Kidney capillary endothelial cell (primary cell): ENCODE results near the gene TBC1D23.
"Not testable (repeated sequence)": the region's sequence is repeated elsewhere in the genome, so short reads cannot be mapped to it uniquely, and the experiment has no call there.

Source experiments
- DNase-seq: peaks from one replicate; pipeline ENCODE4 v3.0.0-alpha.2; 2018; ENCODE audit warnings: low spot score

Gene TBC1D23

DNA sequence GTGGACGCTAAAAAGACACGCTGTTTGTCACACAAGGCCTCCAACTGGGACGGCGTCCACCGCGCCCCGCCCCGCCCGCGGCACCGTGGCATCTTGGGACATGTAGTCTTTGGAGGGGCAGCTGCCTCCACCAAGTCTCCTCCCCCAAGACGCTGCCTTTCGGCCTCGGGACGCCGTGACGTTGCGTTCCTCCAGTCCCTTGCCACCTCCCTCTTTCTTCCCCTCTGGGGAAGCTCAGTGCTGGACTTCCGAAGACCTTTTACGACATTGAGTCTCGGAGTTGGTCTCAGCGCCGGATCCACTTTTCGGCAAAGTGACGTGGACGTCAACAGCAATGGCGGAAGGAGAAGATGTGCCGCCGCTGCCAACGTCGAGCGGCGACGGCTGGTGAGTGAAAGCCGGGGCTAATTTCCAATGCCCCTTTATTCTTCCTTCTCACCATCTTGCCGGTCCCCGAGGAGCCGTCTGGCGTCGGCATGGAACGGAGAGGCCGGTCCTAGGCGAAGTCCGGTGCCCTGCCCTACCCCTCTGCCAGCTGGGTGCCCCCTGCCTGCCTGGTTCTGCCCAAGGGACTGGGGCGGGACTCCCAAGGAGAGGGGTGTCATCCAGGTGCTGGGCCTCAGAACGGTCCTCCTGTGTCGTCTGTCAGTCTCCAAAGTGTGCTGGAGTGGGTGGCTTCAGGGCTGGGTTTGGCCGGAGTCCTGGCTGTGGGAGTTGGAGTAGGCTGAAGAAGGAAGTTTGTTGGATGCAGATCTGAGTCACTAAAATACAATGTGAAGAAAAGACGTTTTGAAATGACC, at the start of gene TBC1D23:
TBC1D23 (plus strand) TSS at position 308 of the 800 bp plus-strand sequence; CDS start at position 335, 27 bp downstream.
- DNase-seq = peak; percentile 100

DNA sequence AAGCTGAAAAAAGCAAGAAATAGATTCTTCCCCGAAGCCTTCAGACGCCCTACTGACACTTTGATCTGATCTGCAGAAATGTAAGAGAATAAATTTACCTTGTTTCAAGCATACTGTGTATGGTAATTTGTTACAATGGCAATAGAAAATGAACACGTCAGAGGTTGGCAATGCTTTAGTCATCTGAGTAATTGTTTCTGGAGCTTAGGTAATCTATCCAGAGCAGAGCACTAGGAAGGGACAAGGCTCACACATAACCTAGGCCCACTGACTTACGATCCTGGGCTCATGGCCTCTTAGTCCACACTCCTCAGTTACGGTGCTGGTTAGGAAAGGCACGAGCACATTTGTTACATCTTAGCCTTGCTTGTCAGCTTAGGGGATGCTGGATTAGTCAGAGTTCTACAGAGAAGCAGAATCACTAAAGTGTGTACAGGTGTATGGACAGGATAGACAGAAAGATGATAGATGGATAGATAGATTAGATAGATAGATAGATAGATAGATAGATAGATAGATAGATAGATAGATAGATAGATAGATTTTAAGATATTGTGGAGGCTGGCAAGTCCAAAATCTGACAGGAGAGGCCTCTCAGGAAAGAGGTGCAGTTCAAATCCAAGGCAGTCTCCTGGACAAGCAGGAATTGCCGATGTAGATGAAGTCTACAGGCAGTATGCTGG, 46.8 kb upstream of the TBC1D23 start:
- DNase-seq = no peak

DNA sequence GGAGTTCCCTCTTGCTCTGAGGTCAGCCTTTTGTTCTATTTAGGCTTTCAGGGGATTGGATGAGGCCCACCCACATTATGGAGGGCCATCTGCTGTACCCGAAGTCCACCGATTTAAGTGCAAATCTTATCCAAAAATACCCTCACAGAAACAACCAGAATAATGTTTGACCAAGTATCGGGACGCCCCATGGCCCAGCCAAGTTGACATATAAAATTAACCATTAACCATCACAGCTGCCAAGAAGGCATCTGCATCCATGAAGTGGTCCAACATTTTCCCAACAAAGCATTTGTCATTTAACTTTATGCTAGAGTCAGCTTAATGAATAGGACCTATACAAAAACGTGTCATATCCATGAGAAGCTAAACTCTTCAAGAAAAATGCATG, 46.2 kb upstream of the TBC1D23 start:
- no peak for DNase-seq

DNA sequence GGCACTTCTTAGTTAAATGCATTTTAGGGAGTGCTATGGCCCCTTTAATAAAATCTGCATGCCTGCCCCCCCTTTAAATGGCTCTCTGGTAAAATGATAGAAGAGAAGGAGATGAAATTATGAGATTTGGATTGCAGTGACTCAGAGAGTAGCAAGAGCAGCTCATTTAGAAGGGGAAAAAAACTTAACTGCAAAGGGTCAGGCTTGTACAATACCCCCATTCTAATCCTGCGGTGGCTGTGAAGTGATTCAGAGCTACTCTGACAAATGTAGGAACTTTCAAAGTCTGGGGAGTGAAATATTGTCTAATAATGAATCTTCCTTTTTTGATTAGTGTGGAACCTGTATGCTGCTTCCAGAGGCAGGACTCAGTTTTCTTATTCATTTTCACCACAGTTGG, 44.1 kb upstream of the TBC1D23 start:
- DNase-seq = no peak

DNA sequence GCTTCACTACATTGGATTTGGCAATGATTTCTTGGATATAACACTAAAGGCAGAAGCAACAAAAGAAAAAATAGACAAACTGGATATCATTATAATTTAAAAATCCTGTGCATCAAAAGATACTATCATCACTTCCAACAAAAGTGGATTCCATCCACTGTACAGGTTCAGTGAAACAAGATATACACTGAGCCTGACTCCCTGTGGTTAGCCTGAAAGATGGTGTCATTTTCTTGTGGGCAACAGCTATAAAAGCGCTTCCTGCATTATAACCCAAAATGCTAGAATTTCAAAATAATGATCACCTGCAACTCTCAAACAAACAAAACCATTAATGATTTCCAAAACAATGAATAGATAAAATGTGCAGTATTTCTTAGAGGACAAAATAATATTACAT, 39.6 kb upstream of the TBC1D23 start:
- no peak for DNase-seq

DNA sequence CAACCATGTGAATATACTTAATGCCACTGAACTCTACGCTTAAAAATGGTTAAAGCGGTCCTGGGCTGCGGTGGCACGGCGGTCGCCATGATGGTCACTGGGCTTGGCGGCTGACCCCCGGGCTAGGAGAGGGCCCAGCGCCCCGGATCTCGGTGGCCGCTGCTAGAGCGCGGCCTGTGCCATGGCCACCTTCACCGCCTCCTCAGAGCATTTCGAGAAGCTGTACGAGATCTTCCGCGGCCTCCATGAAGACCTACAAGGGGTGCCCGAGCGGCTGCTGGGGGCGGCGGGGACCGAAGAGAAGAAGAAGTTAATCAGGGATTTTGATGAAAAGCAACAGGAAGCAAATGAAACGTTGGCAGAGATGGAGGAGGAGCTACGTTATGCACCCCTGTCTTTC, 35.6 kb upstream of the TBC1D23 start:
- DNase-seq = no peak

DNA sequence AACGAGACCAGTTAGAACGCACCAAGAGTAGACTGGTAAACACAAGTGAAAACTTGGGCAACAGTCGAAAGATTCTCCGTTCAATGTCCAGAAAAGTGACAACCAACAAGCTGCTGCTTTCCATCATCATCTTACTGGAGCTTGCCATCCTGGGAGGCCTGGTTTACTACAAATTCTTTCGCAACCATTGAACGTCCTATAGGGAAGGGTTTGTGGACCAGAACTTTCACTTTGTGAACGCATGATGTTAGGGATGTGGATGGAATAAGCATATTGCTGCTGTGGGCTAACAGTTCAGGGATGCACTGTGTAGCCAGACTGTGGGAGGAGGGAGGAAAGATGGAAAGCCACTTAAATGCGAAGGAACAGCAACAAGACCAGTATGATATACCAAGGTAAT, 34.9 kb upstream of the TBC1D23 start:
- DNase-seq = no peak

DNA sequence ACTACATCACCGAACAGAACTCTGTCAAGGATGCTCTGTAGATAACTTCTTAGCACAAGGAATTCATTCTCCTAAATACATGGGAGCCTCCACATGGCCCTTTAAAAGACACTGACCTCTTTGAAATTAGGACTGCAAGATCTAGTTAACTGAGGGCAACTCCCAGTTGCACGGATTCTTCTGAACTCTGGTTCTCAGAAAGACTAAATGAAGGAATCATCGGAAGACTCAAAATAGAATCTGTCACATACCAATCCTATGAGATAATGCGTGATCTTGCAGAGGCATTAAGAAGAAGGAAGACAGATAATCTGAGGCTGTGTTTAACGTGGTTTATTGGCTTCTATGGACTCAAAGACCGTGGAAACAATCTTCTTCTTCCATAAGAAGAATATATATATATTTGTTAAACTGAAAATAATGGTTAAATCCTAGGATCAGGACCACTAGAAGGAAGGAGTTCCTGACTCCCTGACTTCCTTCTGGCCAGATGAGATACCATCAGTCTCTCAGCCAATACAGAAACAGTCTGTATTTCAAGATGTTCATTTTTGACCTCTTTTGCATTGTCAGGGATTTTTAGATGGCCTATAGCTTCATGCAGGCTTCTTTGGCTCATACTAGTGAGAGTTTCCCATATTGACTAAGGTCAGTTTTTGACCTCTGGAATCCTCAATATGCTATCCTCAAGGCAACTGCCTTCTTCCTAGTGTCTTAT, 33.9 kb upstream of the TBC1D23 start:
- DNase-seq = no peak

DNA sequence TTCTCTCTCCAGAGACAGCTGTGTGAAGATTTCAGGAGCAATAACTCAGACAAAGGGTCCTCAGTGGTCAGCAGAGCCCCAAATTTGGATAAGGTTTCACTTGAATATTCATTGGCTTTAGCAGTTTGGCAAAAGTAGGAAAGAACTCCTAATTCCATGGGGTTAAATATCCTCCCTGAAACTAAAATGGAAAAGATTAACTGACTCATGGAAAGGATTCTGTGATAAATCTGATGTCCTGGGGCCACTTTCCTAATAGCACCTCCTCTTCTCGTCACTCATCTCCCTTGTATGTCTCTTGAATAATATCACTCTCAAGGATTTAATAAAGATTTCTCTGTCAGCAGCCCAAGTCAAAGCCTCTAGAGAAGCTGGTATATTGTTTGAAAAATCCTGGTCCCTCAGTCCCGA, 33.3 kb upstream of the TBC1D23 start:
- DNase-seq = no peak

DNA sequence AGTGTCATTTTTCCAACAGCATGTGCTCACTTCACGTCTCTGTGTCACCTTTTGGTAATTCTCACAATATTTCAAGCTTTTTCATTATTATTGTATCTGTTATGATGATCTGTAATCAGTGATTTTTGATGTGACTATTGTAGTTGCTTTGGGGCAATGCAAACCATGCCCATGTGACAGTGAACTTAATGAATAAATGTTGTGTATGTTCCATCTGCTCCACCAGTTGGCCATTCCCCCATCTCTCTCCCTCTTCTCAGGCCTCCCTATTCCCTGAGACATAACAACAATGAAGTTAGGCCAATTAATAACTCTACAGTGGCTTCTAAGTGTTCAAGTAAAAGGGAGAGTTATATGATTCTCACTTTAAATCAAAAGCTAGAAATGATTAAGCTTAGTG, 32.5 kb upstream of the TBC1D23 start:
- no peak for DNase-seq

DNA sequence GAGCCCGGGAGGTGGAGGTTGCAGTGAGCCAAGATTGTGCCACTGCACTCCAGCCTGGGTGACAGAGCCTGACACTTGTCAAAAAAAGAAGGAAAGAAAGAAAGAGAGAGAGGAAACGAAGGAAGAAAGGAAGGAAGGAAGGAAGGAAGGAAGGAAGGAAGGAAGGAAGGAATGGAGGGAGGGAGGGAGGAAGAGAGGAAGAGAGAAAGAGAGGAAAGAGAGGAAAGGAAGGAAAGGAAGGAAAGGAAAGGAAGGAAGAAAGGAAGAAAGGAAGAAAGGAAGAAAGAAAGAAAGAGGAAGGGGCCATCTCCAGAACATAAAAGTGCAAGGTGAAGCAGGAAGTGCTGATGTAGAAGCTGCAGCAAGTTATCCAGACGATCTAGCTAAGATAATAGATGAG, 31.6 kb upstream of the TBC1D23 start:
- not testable (repeated sequence) for DNase-seq

DNA sequence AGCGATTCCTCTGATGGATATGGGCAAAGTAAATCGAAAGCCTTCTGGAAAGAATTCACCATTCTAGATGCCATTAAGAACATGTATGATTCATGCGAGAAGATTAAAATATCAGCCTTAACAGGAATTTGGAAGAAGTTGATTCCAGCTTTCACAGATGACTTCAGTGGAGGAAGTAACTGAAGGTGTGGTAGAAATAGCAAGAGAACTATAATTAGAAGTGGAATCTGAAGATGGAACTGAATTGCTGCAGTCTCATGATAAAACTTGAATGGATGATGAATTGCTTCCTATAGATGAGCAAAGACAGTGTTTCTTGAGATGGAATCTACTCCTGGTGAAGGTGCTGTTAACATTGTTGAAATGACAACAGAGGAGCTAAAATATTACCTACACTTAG, 30.1 kb upstream of the TBC1D23 start:
- DNase-seq = no peak

DNA sequence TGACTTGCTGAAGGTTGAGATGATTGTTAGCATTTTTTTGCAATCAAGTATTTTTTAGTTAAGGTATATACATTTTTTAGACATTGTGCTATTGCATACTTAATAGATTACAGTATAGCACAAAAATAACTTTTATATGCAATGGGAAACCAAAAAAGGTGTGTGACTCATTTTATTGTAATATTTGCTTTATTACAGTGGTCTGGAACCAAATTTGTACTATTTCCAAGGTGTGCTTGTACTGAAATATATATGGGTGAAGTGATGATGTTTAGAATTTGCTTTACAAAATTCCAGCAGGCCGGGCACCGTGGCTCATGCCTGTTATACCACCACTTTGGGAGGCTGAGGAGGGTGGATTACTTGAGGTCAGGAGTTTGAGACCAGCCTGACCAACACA, 29.1 kb upstream of the TBC1D23 start:
- no peak for DNase-seq

DNA sequence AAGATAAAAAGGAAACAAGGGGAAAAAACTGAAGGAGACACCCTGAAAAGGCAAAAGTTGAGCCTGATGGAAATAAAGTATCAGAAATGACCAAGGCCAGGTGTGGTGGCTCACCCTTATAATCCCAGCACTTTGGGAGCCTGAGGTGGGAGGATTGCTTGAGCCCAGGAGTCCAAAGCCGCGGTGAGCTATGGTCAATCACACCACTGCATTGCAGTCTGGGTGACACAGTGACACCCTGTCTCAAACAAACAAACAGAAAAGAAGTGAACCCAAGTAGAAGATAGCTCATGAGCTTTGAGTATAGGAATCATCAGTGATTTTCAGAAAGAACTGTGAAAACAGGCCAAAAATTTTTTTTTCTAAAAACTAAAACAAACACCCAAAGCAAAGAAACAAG, 26.4 kb upstream of the TBC1D23 start:
- no peak for DNase-seq

DNA sequence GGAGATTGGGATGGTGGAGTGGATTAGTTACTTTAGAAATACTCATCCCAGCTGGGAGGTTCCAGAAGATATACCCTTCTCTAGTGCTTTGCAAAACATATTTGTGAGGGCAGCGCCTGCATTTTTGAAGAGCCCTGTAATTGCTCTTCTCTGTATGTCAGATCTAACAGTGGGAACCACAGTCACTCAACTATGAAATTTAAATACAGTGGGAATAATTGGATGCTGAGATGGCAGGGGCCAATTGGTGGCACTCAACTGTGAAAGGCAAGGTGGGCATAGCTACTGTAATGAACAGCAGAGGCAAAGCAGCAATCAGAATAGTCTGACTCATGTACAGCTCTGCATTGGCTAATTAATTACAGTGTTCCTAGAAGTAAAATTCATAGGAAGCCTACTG, 22.2 kb upstream of the TBC1D23 start:
- DNase-seq = no peak

DNA sequence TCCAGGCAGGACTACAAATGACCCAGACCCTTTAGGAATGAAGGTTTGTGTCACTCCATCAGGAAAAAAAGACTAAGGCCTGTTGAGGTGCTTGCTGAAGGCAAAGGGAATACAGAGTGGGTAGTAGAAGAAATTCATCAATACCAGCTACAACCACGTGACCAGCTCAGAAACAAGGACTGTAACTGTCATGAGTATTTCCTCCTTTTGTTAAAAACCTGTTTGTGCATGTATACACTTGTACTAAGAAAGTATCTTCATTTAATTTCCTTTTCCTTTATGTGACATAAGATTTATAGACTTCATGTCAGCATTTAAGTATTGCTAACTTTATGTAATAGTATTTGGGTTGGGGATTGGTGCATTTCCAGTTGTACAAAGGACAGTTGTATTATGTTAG, 18.3 kb upstream of the TBC1D23 start:
- not testable (repeated sequence) for DNase-seq

DNA sequence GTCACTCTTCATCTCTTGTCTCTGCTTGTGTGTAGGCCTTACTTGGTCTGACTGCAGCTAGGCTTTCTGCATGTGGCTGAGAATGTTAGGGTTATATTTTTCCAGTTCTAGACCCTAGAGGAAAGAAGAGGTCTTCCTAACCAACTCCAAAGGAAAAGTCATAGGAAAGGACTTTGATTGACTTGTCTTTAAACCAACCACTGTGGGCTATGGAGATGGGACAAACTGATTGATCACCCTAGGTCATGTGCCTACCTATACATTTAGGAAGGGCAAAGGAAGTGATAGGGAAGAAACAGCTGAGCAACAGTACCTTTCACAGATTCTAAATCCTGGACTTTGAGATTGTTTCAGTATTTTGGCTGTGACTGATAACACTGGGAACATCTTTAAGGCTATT, 16.5 kb upstream of the TBC1D23 start:
- DNase-seq = no peak

DNA sequence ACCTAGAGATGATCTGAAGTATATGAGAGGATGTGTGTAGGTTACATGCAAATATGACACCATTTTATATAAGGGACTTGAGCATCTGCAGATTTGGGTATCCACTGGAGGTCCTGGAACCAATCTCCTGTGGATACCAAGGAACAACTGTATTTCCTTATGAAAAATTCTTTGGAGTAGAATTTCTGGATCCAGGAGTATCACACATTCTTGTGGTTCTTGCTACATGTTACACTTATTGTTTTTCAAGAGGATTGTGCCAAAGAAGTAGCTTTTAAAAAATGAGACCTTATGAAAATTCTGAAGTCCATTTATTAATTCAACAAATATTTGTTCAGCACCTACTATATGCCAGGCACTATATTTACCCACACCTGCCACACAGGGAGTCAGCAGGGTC, 15.7 kb upstream of the TBC1D23 start:
- no peak for DNase-seq

DNA sequence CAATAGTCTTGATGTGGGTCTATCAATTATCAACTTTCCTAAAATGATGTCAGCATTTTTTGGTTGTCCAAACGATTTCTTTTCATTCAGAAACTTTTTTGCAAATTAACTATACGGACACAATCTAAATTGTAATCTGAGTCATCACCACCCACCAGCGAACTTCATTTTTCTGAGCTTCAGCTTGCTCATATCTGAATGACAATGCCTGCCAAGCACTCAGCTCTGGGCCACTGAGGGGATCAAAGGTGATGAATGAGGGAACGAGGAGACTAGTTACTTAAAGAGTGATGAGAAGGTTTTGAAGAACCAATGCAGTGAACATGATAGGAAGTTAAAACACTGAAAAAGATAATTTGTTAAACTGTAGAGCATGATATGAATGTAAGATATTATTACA, 14.9 kb upstream of the TBC1D23 start:
- DNase-seq = no peak

DNA sequence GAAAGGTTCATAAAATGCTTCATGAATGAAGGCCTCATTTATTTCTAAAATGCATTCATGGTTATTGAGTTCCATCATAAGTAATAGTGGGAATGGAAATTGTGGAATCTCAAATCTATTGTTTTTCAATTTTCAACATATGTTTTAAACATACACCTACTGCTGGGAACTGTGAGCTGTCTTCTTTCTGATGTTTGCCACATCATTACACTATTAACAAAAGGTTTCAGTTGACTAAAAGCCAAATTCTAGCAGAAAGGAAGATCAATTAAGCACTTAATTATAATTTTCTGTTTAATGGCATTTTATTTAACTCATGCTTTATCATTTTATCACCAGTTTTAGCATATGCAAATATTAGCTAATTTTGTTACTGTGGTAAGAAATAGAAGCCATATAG, 13.8 kb upstream of the TBC1D23 start:
- no peak for DNase-seq

DNA sequence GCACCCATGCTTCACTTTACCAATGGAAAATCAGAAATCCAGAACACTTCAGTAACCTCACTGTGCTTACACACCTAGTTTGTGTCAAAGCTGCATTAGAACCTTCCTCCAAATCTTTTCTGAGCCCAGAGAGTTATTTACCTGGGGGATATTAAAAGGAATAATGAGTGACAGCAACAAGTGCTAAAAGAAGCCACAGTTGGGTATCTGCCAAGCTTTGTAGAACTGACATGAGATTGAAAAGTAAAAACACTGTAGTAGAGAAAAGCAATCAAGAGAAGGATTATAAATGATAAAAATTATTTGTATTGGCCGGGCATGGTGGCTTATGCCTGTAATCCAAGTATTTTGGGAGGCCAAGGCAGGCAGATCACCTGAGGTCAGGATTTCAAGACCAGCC, 8.8 kb upstream of the TBC1D23 start:
- no peak for DNase-seq

DNA sequence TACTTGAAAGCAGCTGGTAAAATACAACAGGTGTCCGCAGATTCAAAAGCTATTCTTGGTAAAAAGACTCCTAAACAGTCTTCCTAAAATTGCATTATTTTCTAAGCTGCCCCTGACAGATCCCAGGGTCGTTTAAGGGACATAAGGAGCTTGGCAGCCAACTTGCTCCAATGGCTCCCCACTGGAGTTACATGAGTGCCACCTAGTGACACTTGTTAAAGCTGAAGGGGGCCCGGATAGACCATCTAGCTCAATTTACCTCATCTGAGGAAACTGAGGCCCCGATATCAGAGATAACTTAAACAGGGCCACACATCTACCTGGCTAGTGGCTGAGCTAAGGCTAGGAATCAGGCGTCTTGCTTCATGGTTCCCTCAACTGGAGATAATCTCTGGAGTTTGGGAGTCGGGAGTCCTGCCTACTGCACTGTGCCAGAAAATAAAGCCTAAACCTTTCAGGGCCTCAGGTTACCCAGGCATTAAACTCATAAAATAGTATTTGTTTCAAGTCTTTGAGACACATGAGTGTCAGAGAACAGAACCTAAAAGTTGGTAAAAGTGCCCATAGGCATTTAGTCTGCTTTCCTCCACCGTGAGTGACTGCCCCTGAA, 6.5 kb upstream of the TBC1D23 start:
- DNase-seq = peak; percentile 69

DNA sequence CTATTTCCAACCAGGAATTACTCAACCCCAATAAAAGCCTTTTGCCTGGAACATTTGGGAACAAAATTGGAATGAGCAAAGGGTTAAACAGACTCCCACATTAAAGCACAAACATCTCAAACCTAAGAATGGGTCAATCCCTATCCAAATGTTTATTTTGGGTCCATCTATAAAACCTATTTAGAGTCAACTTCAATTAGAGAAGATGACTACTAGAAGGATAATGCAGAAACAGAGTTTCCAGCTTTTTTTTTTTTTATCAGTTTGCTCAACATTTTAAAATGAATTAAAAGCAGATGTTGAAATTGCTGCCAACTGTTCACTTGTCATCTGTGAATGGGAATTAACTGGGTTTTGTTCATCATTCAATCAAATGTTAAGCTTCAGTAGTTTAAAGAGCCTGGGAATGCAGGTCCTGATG, 4.1 kb upstream of the TBC1D23 start:
- no peak for DNase-seq
